Liver (tissue), 9 donors: Measurements from ENCODE around the gene AP1M1. TPM values are rescaled to one million over a fixed set of nuclear protein-coding genes. Genes with fewer than 3 reads are reported as not detected.

Experiments
- DNase-seq: peaks from one replicate; pipeline ENCODE4 v3.0.0-alpha.2; 2017; ENCODE audit warnings: low spot score
- H3K27ac ChIP-seq, 2 donors: one replicate each; pipeline ENCODE4 v1.7.0; 2013; ENCODE audit warnings: inconsistent platforms in 2 of 2, low read length in 2 of 2, control low read depth in 1 of 2, low read depth in 1 of 2, mild to moderate bottlenecking in 1 of 2
- H3K27me3 ChIP-seq, 4 donors: one replicate each; pipeline versions ENCODE4 v1.6.1 to v1.7.0; 2013; ENCODE audit warnings: low read length in 3 of 4, inconsistent platforms in 1 of 4, mild to moderate bottlenecking in 1 of 4, moderate library complexity in 1 of 4; ENCODE audit not compliant: control insufficient read depth in 4 of 4, insufficient read depth in 4 of 4
- H3K36me3 ChIP-seq, 4 donors: one replicate each; pipeline versions ENCODE4 v1.6.1 to v1.7.0; 2013; ENCODE audit warnings: low read length in 3 of 4, mild to moderate bottlenecking in 3 of 4, low read depth in 1 of 4, moderate library complexity in 1 of 4; ENCODE audit not compliant: control insufficient read depth in 4 of 4, insufficient read depth in 3 of 4
- H3K4me1 ChIP-seq, 4 donors: one replicate each; pipeline versions ENCODE4 v1.6.1 to v1.7.0; 2013; ENCODE audit warnings: low read length in 3 of 4, mild to moderate bottlenecking in 3 of 4, moderate library complexity in 1 of 4; ENCODE audit not compliant: control insufficient read depth in 4 of 4, insufficient read depth in 4 of 4
- H3K4me3 ChIP-seq, 3 donors: one replicate each; pipeline versions ENCODE4 v1.6.1 to v1.7.0; 2013; ENCODE audit warnings: low read length in 3 of 3, control low read depth in 1 of 3, low read depth in 1 of 3, mild to moderate bottlenecking in 1 of 3
- H3K9ac ChIP-seq, 2 donors: one replicate each; pipeline ENCODE4 v1.7.0; 2013; ENCODE audit warnings: low read length in 2 of 2, mild to moderate bottlenecking in 2 of 2, moderate library complexity in 2 of 2, control low read depth in 1 of 2, low read depth in 1 of 2
- H3K9me3 ChIP-seq, 4 donors: one replicate each; pipeline versions ENCODE4 v1.6.1 to v1.7.0; 2013; ENCODE audit warnings: low read length in 3 of 4; ENCODE audit not compliant: control insufficient read depth in 4 of 4
- ATF3 ChIP-seq: IDR thresholded peaks from 2 replicates; pipeline ENCODE4 v1.6.1; 2016; ENCODE audit warnings: antibody characterized with exemption
- EGR1 ChIP-seq, 2 donors: IDR thresholded peaks; 2 replicates each; pipeline ENCODE4 v1.6.1; 2016 to 2018; ENCODE audit warnings: antibody characterized with exemption in 2 of 2, low read depth in 2 of 2
- FOXA1 ChIP-seq: IDR thresholded peaks from 2 replicates; pipeline ENCODE4 v1.6.1; 2016; ENCODE audit warnings: antibody characterized with exemption
- FOXA2 ChIP-seq: IDR thresholded peaks from 2 replicates; pipeline ENCODE4 v1.6.1; 2016; ENCODE audit warnings: antibody characterized with exemption
- GABPA ChIP-seq, 2 donors: IDR thresholded peaks in 1 of 2; conservative IDR thresholded peaks in 1 of 2; 2 replicates each; pipeline ENCODE4 v1.6.1; 2016; ENCODE audit warnings: antibody characterized with exemption in 2 of 2, mild to moderate bottlenecking in 1 of 2, moderate library complexity in 1 of 2
- HNF4A ChIP-seq, 2 donors: conservative IDR thresholded peaks; 2 replicates each; pipeline ENCODE4 v1.6.1; 2016; ENCODE audit warnings: antibody characterized with exemption in 2 of 2, mild to moderate bottlenecking in 2 of 2
- HNF4G ChIP-seq: IDR thresholded peaks from 2 replicates; pipeline ENCODE4 v1.6.1; 2016; ENCODE audit warnings: antibody characterized with exemption
- JUND ChIP-seq, 2 donors: IDR thresholded peaks; 2 replicates each; pipeline ENCODE4 v1.6.1; 2016; ENCODE audit warnings: antibody characterized with exemption in 2 of 2
- NR2F2 ChIP-seq: IDR thresholded peaks from 2 replicates; pipeline ENCODE4 v1.6.1; 2016; ENCODE audit warnings: antibody characterized with exemption
- RAD21 ChIP-seq, 2 donors: IDR thresholded peaks; 2 replicates each; pipeline ENCODE4 v1.6.1; 2016; ENCODE audit warnings: antibody characterized with exemption in 2 of 2, mild to moderate bottlenecking in 2 of 2
- REST ChIP-seq: IDR thresholded peaks from 2 replicates; pipeline ENCODE4 v1.6.1; 2016; ENCODE audit warnings: antibody characterized with exemption, mild to moderate bottlenecking
- RXRA ChIP-seq, 2 donors: IDR thresholded peaks; 2 replicates each; pipeline ENCODE4 v1.6.1; 2017 to 2018; ENCODE audit warnings: antibody characterized with exemption in 2 of 2, mild to moderate bottlenecking in 1 of 2
- SP1 ChIP-seq: IDR thresholded peaks from 2 replicates; pipeline ENCODE4 v1.6.1; 2018; ENCODE audit warnings: antibody characterized with exemption, mild to moderate bottlenecking
- TAF1 ChIP-seq: conservative IDR thresholded peaks from 2 replicates; pipeline ENCODE4 v1.6.1; 2016; ENCODE audit warnings: antibody characterized with exemption, mild to moderate bottlenecking
- YY1 ChIP-seq: IDR thresholded peaks from 2 replicates; pipeline ENCODE4 v1.6.1; 2016; ENCODE audit warnings: antibody characterized with exemption, mild to moderate bottlenecking
- WGBS: extraction: QIAGEN DNeasy Blood & Tissue Kit; methylation state at CpG from one replicate; pipeline ENCODE4 v1.1.7; 2013; 5-methylcytosine and 5-hydroxymethylcytosine counted together
- polyA plus RNA-seq, 2 donors: library from polyadenylated mRNA; stranded (reverse) in 1 of 2; unstranded in 1 of 2; fragments of 200-250 nt in 1 of 2; fragments of >200 nt in 1 of 2; fragmentation: Nextera tagmentation in 1 of 2; extraction: Ambion mirVana in 1 of 2; gene quantifications; one replicate each; pipeline versions ENCODE4 v1.2.1 to v1.2.3, GENCODE V29; 2013 to 2015
- total RNA-seq, 2 donors: library from RNA; depleted of rRNA; stranded (reverse); fragments of >200 nt; gene quantifications; one replicate each; pipeline ENCODE4 v1.2.3, GENCODE V29; 2014
- TF ChIP-seq, protein P1 (sequence below): fragments of 150-350 bp; IDR thresholded peaks from 2 replicates; pipeline ENCODE4 v1.5.1; 2017; ENCODE audit warnings: improper control_type of control experiment, low read depth, low read length; ENCODE audit not compliant: missing input control
- TF ChIP-seq, protein P2 (sequence below): IDR thresholded peaks from 2 replicates; pipeline ENCODE4 v1.6.1; 2016; ENCODE audit warnings: antibody characterized with exemption
- TF ChIP-seq, protein P3 (sequence below): IDR thresholded peaks from 2 replicates; pipeline ENCODE4 v1.6.1; 2016; ENCODE audit warnings: antibody characterized with exemption
- donor health status: healthy.
- donor health status: healthy.
- donor health status: healthy.
- donor health status: healthy.
- donor health status: healthy.

The AP1M1 gene
- total and polyA plus RNA-seq, 4 donors = 25.4 to 62.2 (median 50.4) TPM

- 95% methylated on average over 1 of the region's 1 CpG for WGBS
- H3K4me3 ChIP-seq = no peak overlapping the region
- H3K27me3 ChIP-seq = no peaks in the 10 kb centered on the region
- H3K4me1 ChIP-seq = peaks cover 2 to 9% (median 6%) of the 10 kb centered on the region in 4 donors
- H3K9ac ChIP-seq = no peak overlapping the region
- no peak overlapping the region for H3K27ac ChIP-seq
- H3K36me3 ChIP-seq = no peaks in the 10 kb centered on the region
- H3K9me3 ChIP-seq = no peaks in the 10 kb centered on the region
- TF ChIP-seq RAD21 (IDR thresholded peaks at IDR 0.05) (no peak), GABPA (IDR thresholded peaks at IDR 0.05 in 1 of 2, conservative IDR thresholded peaks at IDR 0.05 in 1 of 2) (no peak), SP1 (no peak), EGR1 (IDR thresholded peaks at IDR 0.05; ENCODE audit: low read depth in 2 of 2) (no peak), RXRA (IDR thresholded peaks at IDR 0.05) (no peak), FOXA2 (no peak), ATF3 (no peak), YY1 (no peak), HNF4G (no peak), FOXA1 (no peak), HNF4A (conservative IDR thresholded peaks at IDR 0.05) (no peak), NR2F2 (no peak), TAF1 (no peak), JUND (IDR thresholded peaks at IDR 0.05) (no peak), REST (no peak)
- TF ChIP-seq, protein P1, sequence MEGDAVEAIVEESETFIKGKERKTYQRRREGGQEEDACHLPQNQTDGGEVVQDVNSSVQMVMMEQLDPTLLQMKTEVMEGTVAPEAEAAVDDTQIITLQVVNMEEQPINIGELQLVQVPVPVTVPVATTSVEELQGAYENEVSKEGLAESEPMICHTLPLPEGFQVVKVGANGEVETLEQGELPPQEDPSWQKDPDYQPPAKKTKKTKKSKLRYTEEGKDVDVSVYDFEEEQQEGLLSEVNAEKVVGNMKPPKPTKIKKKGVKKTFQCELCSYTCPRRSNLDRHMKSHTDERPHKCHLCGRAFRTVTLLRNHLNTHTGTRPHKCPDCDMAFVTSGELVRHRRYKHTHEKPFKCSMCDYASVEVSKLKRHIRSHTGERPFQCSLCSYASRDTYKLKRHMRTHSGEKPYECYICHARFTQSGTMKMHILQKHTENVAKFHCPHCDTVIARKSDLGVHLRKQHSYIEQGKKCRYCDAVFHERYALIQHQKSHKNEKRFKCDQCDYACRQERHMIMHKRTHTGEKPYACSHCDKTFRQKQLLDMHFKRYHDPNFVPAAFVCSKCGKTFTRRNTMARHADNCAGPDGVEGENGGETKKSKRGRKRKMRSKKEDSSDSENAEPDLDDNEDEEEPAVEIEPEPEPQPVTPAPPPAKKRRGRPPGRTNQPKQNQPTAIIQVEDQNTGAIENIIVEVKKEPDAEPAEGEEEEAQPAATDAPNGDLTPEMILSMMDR = no peak
- TF ChIP-seq, protein P2, sequence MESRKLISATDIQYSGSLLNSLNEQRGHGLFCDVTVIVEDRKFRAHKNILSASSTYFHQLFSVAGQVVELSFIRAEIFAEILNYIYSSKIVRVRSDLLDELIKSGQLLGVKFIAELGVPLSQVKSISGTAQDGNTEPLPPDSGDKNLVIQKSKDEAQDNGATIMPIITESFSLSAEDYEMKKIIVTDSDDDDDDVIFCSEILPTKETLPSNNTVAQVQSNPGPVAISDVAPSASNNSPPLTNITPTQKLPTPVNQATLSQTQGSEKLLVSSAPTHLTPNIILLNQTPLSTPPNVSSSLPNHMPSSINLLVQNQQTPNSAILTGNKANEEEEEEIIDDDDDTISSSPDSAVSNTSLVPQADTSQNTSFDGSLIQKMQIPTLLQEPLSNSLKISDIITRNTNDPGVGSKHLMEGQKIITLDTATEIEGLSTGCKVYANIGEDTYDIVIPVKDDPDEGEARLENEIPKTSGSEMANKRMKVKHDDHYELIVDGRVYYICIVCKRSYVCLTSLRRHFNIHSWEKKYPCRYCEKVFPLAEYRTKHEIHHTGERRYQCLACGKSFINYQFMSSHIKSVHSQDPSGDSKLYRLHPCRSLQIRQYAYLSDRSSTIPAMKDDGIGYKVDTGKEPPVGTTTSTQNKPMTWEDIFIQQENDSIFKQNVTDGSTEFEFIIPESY = no peak
- TF ChIP-seq, protein P3, sequence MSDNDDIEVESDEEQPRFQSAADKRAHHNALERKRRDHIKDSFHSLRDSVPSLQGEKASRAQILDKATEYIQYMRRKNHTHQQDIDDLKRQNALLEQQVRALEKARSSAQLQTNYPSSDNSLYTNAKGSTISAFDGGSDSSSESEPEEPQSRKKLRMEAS = no peak
- no peak for DNase-seq
These were observed 31.3 kb upstream of the AP1M1 start for GRCh38 chr19:16166417-16166816.
